Measurements from ENCODE around the gene EXOC3L1. TPM values are rescaled to one million over a fixed set of nuclear protein-coding genes. Genes with fewer than 3 reads are reported as not detected.

Gene EXOC3L1
- total RNA-seq, 2 experiments from 2014 or later: not detected

- peaks cover 9% of the 10 kb centered on the region for H3K27me3 Mint-ChIP-seq
- peaks cover 15% of the 10 kb centered on the region for H3K36me3 Mint-ChIP-seq (ENCODE audit: low read depth)
- CTCF ChIA-PET: interaction anchor here (0.6 to 3.1 kb wide), 56 partner anchors 9 to 325 kb away, joined by 3 to 43 read pairs (median 5); partner anchors contain the start of genes ATP6V0D1, CES3, E2F4 and EXOC3L1
- intact Hi-C loops (cut with DNase I, micrococcal nuclease): loop anchor here (1.0 to 2.0 kb wide), 4 partner anchors 30 to 178 kb away; partner anchors contain the start of gene PHAF1 (in 1 of the 2)
- Histone ChIP-seq H3K27me3 (ENCODE audit: control insufficient read depth in 1 of 2, insufficient read depth in 2 of 2, low read length in 2 of 2) (no peaks in the 10 kb centered on the region), H3K4me3 (ENCODE audit: low read length) (peak overlapping the region; percentile 46), H3K36me3 (ENCODE audit: insufficient read depth, low read length) (no peaks in the 10 kb centered on the region), H3K4me1 (ENCODE audit: insufficient read depth, low read length) (peaks cover 82% of the 10 kb centered on the region), H3K27ac (ENCODE audit: low read depth in 1 of 2, low read length in 2 of 2) (no peak overlapping the region), H3K9me3 (ENCODE audit: control insufficient read depth in 1 of 2, insufficient read depth in 1 of 2, low read length in 2 of 2) (no peaks in the 10 kb centered on the region)
- ATAC-seq (ENCODE audit: poor library complexity): peak; percentile 35
- peak overlapping the region; percentile 95 for H3K27ac Mint-ChIP-seq
- H3K4me3 Mint-ChIP-seq: peak overlapping the region; percentile 95
- peaks cover 62% of the 10 kb centered on the region for H3K4me1 Mint-ChIP-seq (ENCODE audit: low read depth)
- TF ChIP-seq CTCF (IDR thresholded peaks at IDR 0.05): peak; percentile 94
- DNase-seq: peak; percentile 53 to 92 (median 76)
- H3K9me3 Mint-ChIP-seq: no peaks in the 10 kb centered on the region
- POLR2A ChIA-PET: interaction anchor here (0.5 to 2.0 kb wide), 8 partner anchors 9 to 208 kb away, joined by 3 to 11 read pairs (median 6); partner anchors contain the start of genes CBFB and HSF4
Measured at GRCh38 chr16:67155295-67156142, 34.4 kb downstream of the EXOC3L1 start.

GRCh38 chr16:67154578-67155294 lies 35.2 kb downstream of the EXOC3L1 start:
- H3K27ac Mint-ChIP-seq: no peak overlapping the region
- POLR2A ChIA-PET: interaction anchor here (0.5 to 2.0 kb wide), 10 partner anchors 10 to 207 kb away, joined by 3 to 11 read pairs (median 4); partner anchors contain the start of genes CBFB and HSF4

More at GRCh38 chr16:67154578-67155294, 35.2 kb downstream of the EXOC3L1 start:
- TF ChIP-seq CTCF (IDR thresholded peaks at IDR 0.05): no peak
- Mint-ChIP-seq H3K27me3 (peaks cover 4% of the 10 kb centered on the region), H3K4me1 (ENCODE audit: low read depth) (peaks cover 56% of the 10 kb centered on the region), H3K4me3 (peak overlapping the region; percentile 78), H3K9me3 (no peaks in the 10 kb centered on the region), H3K36me3 (ENCODE audit: low read depth) (peaks cover 14% of the 10 kb centered on the region)
- H3K36me3 ChIP-seq (ENCODE audit: insufficient read depth, low read length): no peaks in the 10 kb centered on the region
- no peak for ATAC-seq (ENCODE audit: poor library complexity)
- CTCF ChIA-PET: interaction anchor here (0.6 to 3.1 kb wide), 54 partner anchors 10 to 326 kb away, joined by 3 to 43 read pairs (median 5); partner anchors contain the start of genes ATP6V0D1, CES3, E2F4 and EXOC3L1
- peaks cover 81% of the 10 kb centered on the region for H3K4me1 ChIP-seq (ENCODE audit: insufficient read depth, low read length)
- no peaks in the 10 kb centered on the region for H3K27me3 ChIP-seq (ENCODE audit: control insufficient read depth in 1 of 2, insufficient read depth in 2 of 2, low read length in 2 of 2)
- peaks cover 0 to under 1% of the 10 kb centered on the region in 2 experiments for H3K9me3 ChIP-seq (ENCODE audit: control insufficient read depth in 1 of 2, insufficient read depth in 1 of 2, low read length in 2 of 2)
- H3K27ac ChIP-seq (ENCODE audit: low read depth in 1 of 2, low read length in 2 of 2): no peak overlapping the region
- intact Hi-C loops (cut with DNase I, micrococcal nuclease): loop anchor here (1.0 to 2.0 kb wide), 4 partner anchors 31 to 177 kb away; partner anchors contain the start of gene PHAF1 (in 1 of the 2)
- peak overlapping the region; percentile 46 for H3K4me3 ChIP-seq (ENCODE audit: low read length)
- peak in 2 of 14 experiments; percentile 5 to 42 for DNase-seq
